GM18867 (cell line): ENCODE results near the gene NEK6.
"Not testable (repeated sequence)": the region's sequence is repeated elsewhere in the genome, so short reads cannot be mapped to it uniquely, and the experiment has no call there.

Experiments used
- ATAC-seq: cut with Tn5 transposase; IDR thresholded peaks from one replicate; pipeline ENCODE4 v1.9.1; 2021; ENCODE audit warnings: mild to moderate bottlenecking, moderate library complexity; ENCODE audit not compliant: unreplicated experiment

Gene NEK6

GRCh38 chr9:124225945-124226344, 31.8 kb upstream of the NEK6 start:
- no peak for ATAC-seq

- no peak for ATAC-seq
These were observed 29.2 kb upstream of the NEK6 start for GRCh38 chr9:124228516-124228915.

- no peak for ATAC-seq
These were observed 26.5 kb upstream of the NEK6 start for GRCh38 chr9:124231095-124231737.

GRCh38 chr9:124238546-124239140, 19.1 kb upstream of the NEK6 start:
- peak; percentile 33 for ATAC-seq

GRCh38 chr9:124239249-124240073, 18.3 kb upstream of the NEK6 start:
- peak; percentile 78 for ATAC-seq

- ATAC-seq = no peak
These were observed 15.2 kb upstream of the NEK6 start for GRCh38 chr9:124242331-124243194.

GRCh38 chr9:124247393-124247792, 10.4 kb upstream of the NEK6 start:
- ATAC-seq = not testable (repeated sequence)

- ATAC-seq = no peak
These were observed 9.7 kb upstream of the NEK6 start for GRCh38 chr9:124248066-124248465.

GRCh38 chr9:124248960-124249359, 8.8 kb upstream of the NEK6 start:
- no peak for ATAC-seq

- no peak for ATAC-seq
These were observed 6.5 kb upstream of the NEK6 start for GRCh38 chr9:124251204-124251603.

GRCh38 chr9:124251605-124252378, 6.0 kb upstream of the NEK6 start:
- no peak for ATAC-seq

GRCh38 chr9:124252878-124253277, 4.9 kb upstream of the NEK6 start:
- ATAC-seq = not testable (repeated sequence)

GRCh38 chr9:124254261-124254682, 3.5 kb upstream of the NEK6 start:
- peak; percentile 60 for ATAC-seq

GRCh38 chr9:124255222-124255621, 2.5 kb upstream of the NEK6 start:
- no peak for ATAC-seq

- ATAC-seq = no peak
These were observed 1.2 kb upstream of the NEK6 start for GRCh38 chr9:124256517-124257069.

- no peak for ATAC-seq
These were observed 492 bp upstream of the NEK6 start for GRCh38 chr9:124257070-124257843.

- ATAC-seq = no peak
These were observed 933 bp downstream of the NEK6 start for GRCh38 chr9:124258607-124259157.

- ATAC-seq = no peak
These were observed 1.5 kb downstream of the NEK6 start for GRCh38 chr9:124259158-124259808.
